B cell (primary cell): Measurements from ENCODE around the gene TRPM1. TPM values are rescaled to one million over a fixed set of nuclear protein-coding genes. Genes with fewer than 3 reads are reported as not detected.

ENCODE experiments used
- ATAC-seq: fragments of 200-7000 bp; cut with Tn5 transposase; one replicate; pipeline ENCODE4 v1.10.0; 2021; ENCODE audit warnings: low read depth, mild to moderate bottlenecking, moderate number of reproducible peaks, moderate library complexity
- CTCF ChIA-PET: fragments of 350-600 bp; sonication (Branson Sonifier 250); formaldehyde crosslinking; loops from one replicate; lab custom pipeline; 2021; ENCODE audit warnings: antibody characterized with exemption, inconsistent platforms; lab: Charles Lee
- POLR2A ChIA-PET: fragments of 350-600 bp; sonication (Branson Sonifier 250); formaldehyde crosslinking; loops from one replicate; lab custom pipeline; 2021; ENCODE audit warnings: antibody characterized with exemption; lab: Charles Lee
- DNase-seq: peaks from one replicate; pipeline ENCODE4 v3.0.0; 2013
- H2AFZ ChIP-seq: 2 replicates; pipeline ENCODE4 v1.6.1; 2012; ENCODE audit warnings: mild to moderate bottlenecking, low read depth, low read length; ENCODE audit not compliant: insufficient read depth, poor library complexity, severe bottlenecking
- H3K27ac ChIP-seq, 2 donors: 1 replicate in 1 of 2; 2 replicates in 1 of 2; pipeline ENCODE4 v1.5.1; 2012 to 2013; ENCODE audit warnings: low read length in 2 of 2, mild to moderate bottlenecking in 2 of 2, moderate library complexity in 1 of 2
- H3K27me3 ChIP-seq, 4 experiments: fragments of 200-600 bp in 1 of 4; sonication (generic) in 1 of 4; replicated peaks in 1 of 4; 1 replicate in 2 of 4; 2 replicates in 2 of 4; pipeline versions ENCODE4 v1.6.1 to v1.7.0; 2013 to 2016; ENCODE audit warnings: low read length in 3 of 4, mild to moderate bottlenecking in 2 of 4, mixed read lengths in 1 of 4, moderate library complexity in 1 of 4; ENCODE audit not compliant: insufficient read depth in 4 of 4, control insufficient read depth in 3 of 4; ENCODE audit errors: control extremely low read depth in 1 of 4
- H3K36me3 ChIP-seq, 2 experiments: replicated peaks in 1 of 2; 1 replicate in 1 of 2; 2 replicates in 1 of 2; pipeline versions ENCODE4 v1.6.1 to v1.7.1; 2013; ENCODE audit warnings: low read length in 1 of 2; ENCODE audit not compliant: insufficient read depth in 2 of 2, control insufficient read depth in 1 of 2; ENCODE audit errors: control extremely low read depth in 1 of 2, extremely low read depth in 1 of 2
- H3K4me1 ChIP-seq, 2 donors: fragments of 200-600 bp in 1 of 2; sonication (generic) in 1 of 2; 1 replicate in 1 of 2; 2 replicates in 1 of 2; pipeline versions ENCODE4 v1.5.1 to v1.6.1; 2013 to 2017; ENCODE audit warnings: low read length in 2 of 2; ENCODE audit not compliant: control insufficient read depth in 2 of 2, insufficient read depth in 2 of 2
- H3K4me2 ChIP-seq: replicated peaks from 2 replicates; pipeline ENCODE3; 2012; ENCODE audit warnings: mild to moderate bottlenecking, low read depth, low read length; ENCODE audit not compliant: poor library complexity, severe bottlenecking
- H3K4me3 ChIP-seq, 5 experiments: fragments of 200-600 bp in 1 of 5; sonication (generic) in 1 of 5; 1 replicate in 3 of 5; 2 replicates in 2 of 5; pipeline versions ENCODE4 v1.5.1 to v1.7.0; 2011 to 2016; ENCODE audit warnings: low read length in 4 of 5, mild to moderate bottlenecking in 4 of 5, low read depth in 2 of 5, control low read depth in 1 of 5, moderate library complexity in 1 of 5; ENCODE audit not compliant: insufficient read depth in 1 of 5; ENCODE audit errors: control extremely low read depth in 1 of 5, extremely low read depth in 1 of 5
- H3K79me2 ChIP-seq: fragments of 200-600 bp; sonication (generic); one replicate; pipeline ENCODE4 v1.6.0; 2016; ENCODE audit warnings: low read length; ENCODE audit not compliant: control insufficient read depth, insufficient read depth
- H3K9ac ChIP-seq: fragments of 200-600 bp; sonication (generic); 2 replicates; pipeline ENCODE4 v1.6.1; 2017; ENCODE audit warnings: mild to moderate bottlenecking, low read length, moderate library complexity
- H3K9me3 ChIP-seq, 3 donors: one replicate each; pipeline versions ENCODE4 v1.6.1 to v1.7.1; 2013; ENCODE audit warnings: low read length in 2 of 3; ENCODE audit not compliant: control insufficient read depth in 2 of 3, insufficient read depth in 1 of 3; ENCODE audit errors: control extremely low read depth in 1 of 3
- H4K20me1 ChIP-seq: 2 replicates; pipeline ENCODE4 v1.6.0; 2012; ENCODE audit warnings: mild to moderate bottlenecking, low read length; ENCODE audit not compliant: insufficient read depth, control insufficient read depth, poor library complexity, severe bottlenecking
- H3K27ac Mint-ChIP-seq: one replicate; pipeline ENCODE4 v1.8.0; 2021; ENCODE audit warnings: mixed read lengths
- H3K27me3 Mint-ChIP-seq: one replicate; pipeline ENCODE4 v1.8.0; 2021; ENCODE audit warnings: mixed read lengths
- H3K4me1 Mint-ChIP-seq: one replicate; pipeline ENCODE4 v1.8.0; 2021; ENCODE audit warnings: mixed read lengths
- H3K4me3 Mint-ChIP-seq: one replicate; pipeline ENCODE4 v1.8.0; 2021; ENCODE audit warnings: mixed read lengths
- H3K9me3 Mint-ChIP-seq: one replicate; pipeline ENCODE4 v1.8.0; 2022; ENCODE audit warnings: mixed read lengths; ENCODE audit not compliant: insufficient read depth
- CTCF ChIP-seq: fragments of 200-600 bp; IDR thresholded peaks from one replicate; pipeline ENCODE4 v1.8.0; 2022; ENCODE audit warnings: antibody characterized with exemption, mild to moderate bottlenecking
- EZH2 ChIP-seq: IDR thresholded peaks from 2 replicates; pipeline ENCODE4 v1.6.1; 2012; ENCODE audit warnings: borderline replicate concordance, low read depth, mild to moderate bottlenecking, moderate library complexity, low read length; ENCODE audit not compliant: insufficient read depth, poor library complexity, severe bottlenecking
- WGBS: methylation state at CpG from one replicate; pipeline ENCODE4 v1.1.5; 2013; ENCODE audit warnings: missing lambda C conversion rate; ENCODE audit not compliant: insufficient coverage; 5-methylcytosine and 5-hydroxymethylcytosine counted together
- intact Hi-C: fragments of 100-400 bp; cut with micrococcal nuclease; formaldehyde crosslinking; loops from one replicate; pipeline ENCODE4 v1.10.0; 2022
- polyA plus RNA-seq: library from polyadenylated mRNA; depleted of rRNA; stranded (reverse); fragments of >200 nt; gene quantifications from 2 replicates; pipeline ENCODE4 v1.2.3, GENCODE V29; 2012
- total RNA-seq, 2 donors: library from RNA; stranded (reverse); fragments of 120-200 nt in 1 of 2; gene quantifications; 1 replicate in 1 of 2; 2 replicates in 1 of 2; pipeline versions ENCODE4 v1.2.3 to v1.2.4, GENCODE V29; 2013 to 2022

The TRPM1 gene
- total and polyA plus RNA-seq, 2 donors (not counting 1 experiment from before 2014, with no cell fraction given) = 0.07 TPM; not detected in 1

- Mint-ChIP-seq H3K27me3 (no peaks in the 10 kb centered on the region), H3K9me3 (no peaks in the 10 kb centered on the region), H3K27ac (no peak overlapping the region), H3K4me3 (no peak overlapping the region), H3K4me1 (no peaks in the 10 kb centered on the region)
- Histone ChIP-seq H3K79me2 (no peaks in the 10 kb centered on the region), H4K20me1 (no peaks in the 10 kb centered on the region), H3K36me3 (no peaks in the 10 kb centered on the region), H3K27ac (no peak overlapping the region), H3K9ac (no peak overlapping the region), H3K4me3 (no peak overlapping the region), H3K27me3 (no peaks in the 10 kb centered on the region), H2AFZ (no peak overlapping the region), H3K4me2 (no peak overlapping the region), H3K9me3 (no peaks in the 10 kb centered on the region), H3K4me1 (no peaks in the 10 kb centered on the region)
- intact Hi-C loops = no loop called here
- ATAC-seq (no peak), DNase-seq (no peak)
- POLR2A ChIA-PET = no interaction called here
- 92% methylated on average over 2 of the region's 7 CpGs for WGBS
- CTCF ChIA-PET = interaction anchor here (3.1 kb wide), 1 partner anchor 22 kb away, joined by 13 read pairs; no protein-coding TSS in a partner anchor
- TF ChIP-seq CTCF = no peak
- no peak for TF ChIP-seq EZH2
Observed at GRCh38 chr15:31106495-31107300, 5.2 kb upstream of the TRPM1 start.

- Mint-ChIP-seq H3K4me3 (no peak overlapping the region), H3K9me3 (no peaks in the 10 kb centered on the region), H3K27ac (no peak overlapping the region), H3K27me3 (no peaks in the 10 kb centered on the region), H3K4me1 (peaks cover 25% of the 10 kb centered on the region)
- H3K27me3 ChIP-seq = no peaks in the 10 kb centered on the region
- H3K4me1 ChIP-seq = peaks cover 14 to 22% of the 10 kb centered on the region in 2 donors
- no peaks in the 10 kb centered on the region for H3K9me3 ChIP-seq
- TF ChIP-seq CTCF (no peak), EZH2 (no peak)
- H3K4me2 ChIP-seq = no peak overlapping the region
- no peaks in the 10 kb centered on the region for H4K20me1 ChIP-seq
- H3K27ac ChIP-seq = no peak overlapping the region
- ChIA-PET POLR2A (no interaction called here), CTCF (no interaction called here)
- H3K4me3 ChIP-seq = no peak overlapping the region
- H3K36me3 ChIP-seq = no peaks in the 10 kb centered on the region
- no peak overlapping the region for H3K9ac ChIP-seq
- no peaks in the 10 kb centered on the region for H3K79me2 ChIP-seq
- 91% methylated on average over 4 of the region's 6 CpGs for WGBS
- H2AFZ ChIP-seq = no peak overlapping the region
- ATAC-seq = no peak
- intact Hi-C loops = no loop called here
- DNase-seq = no peak
Observed at GRCh38 chr15:31104003-31104402, 2.5 kb upstream of the TRPM1 start.
